GM21367 (cell line): ENCODE results near the gene ANTXRL.
"Not testable (repeated sequence)": the region's sequence is repeated elsewhere in the genome, so short reads cannot be mapped to it uniquely, and the experiment has no call there.

ENCODE experiments used
- ATAC-seq: cut with Tn5 transposase; IDR thresholded peaks from one replicate; pipeline ENCODE4 v1.9.1; 2021; ENCODE audit not compliant: unreplicated experiment

The ANTXRL gene

DNA sequence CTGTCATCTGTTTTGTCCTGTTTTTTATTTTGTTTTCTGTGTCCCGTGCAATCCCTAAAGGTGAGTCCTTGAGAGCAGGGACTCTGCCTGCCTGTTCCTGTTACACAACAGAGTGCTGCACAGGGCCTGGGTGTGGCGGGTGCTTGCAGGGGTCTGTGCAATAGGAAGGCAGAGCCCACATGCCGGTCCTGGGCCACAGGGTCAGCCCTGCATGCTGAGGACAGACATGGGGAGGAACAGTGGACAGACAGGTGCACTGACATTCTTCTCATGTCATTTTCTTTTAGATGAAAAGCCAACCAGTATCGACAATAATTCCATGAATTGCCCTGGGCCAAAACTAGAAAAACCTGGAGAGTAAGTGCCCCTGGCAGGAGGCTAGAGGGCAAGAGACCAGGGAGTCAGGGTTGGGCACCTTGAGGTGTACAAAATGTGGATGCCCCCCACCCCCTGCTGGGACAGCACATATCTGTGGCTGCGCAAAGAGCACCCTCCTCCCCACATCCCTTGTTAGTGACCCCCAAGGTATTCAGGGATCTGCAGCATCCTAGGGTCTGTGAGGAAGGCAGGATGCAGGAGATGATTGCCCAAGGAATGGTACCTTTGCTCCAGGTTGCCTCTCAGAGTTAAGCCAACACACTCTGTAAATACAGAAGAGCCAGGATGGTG, 19.9 kb downstream of the ANTXRL start:
- no peak for ATAC-seq

GRCh38 chr10:46307281-46308112, 20.7 kb downstream of the ANTXRL start:
- ATAC-seq, result no peak

GRCh38 chr10:46308113-46308415, 21.3 kb downstream of the ANTXRL start:
- no peak for ATAC-seq

GRCh38 chr10:46308666-46309450, 22.1 kb downstream of the ANTXRL start:
- ATAC-seq, result no peak

GRCh38 chr10:46309511-46310142, 22.8 kb downstream of the ANTXRL start:
- ATAC-seq, result no peak

- no peak for ATAC-seq
Measured at GRCh38 chr10:46310143-46310514, 23.3 kb downstream of the ANTXRL start.

- ATAC-seq, result no peak
Measured at GRCh38 chr10:46310851-46311250, 24.1 kb downstream of the ANTXRL start.

DNA sequence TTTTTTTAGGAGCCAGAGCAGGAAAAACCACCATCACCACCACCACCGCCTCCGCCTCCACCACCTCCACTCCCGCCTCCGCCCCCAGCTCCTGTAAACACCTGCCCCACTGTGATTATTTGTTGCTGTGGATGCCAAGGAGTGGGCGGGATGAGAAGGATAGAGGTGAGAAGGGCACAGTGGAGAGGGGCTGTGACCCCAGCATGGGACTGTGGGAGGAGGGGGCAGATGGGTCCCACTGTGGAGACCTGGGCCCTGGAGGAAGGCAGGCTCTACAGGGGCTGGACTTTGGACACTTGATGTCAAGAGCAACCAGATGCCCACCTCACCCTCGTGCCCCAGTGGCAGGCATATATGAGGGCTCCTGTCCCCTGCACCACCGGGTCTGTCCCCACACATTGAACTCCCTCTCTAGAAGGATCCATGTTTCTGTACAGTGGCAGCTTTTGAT, 24.7 kb downstream of the ANTXRL start:
- no peak for ATAC-seq

DNA sequence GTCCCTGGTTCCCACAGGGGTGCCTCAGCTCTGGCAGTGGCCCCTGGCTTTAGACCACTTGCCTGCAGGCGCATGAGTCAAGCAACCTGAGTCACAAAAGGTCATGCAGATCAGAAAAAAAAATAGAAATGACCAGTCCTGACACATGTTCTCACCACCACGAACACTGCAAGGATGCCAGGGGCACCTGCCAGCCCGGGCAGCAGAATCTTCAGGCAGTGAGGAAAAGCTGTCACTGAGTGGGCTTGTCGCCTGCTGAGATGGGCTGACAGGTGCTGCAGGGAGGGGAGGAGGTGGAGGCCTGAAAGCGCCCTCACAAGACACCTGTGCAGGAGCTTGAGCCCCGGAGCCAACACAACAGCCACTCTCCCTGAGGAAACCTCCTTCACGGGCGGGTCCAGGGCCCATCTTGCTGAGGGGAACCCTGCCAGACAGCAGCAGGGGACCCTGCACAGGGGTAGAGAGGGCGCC, 25.2 kb downstream of the ANTXRL start:
- ATAC-seq, result not testable (repeated sequence)

- no peak for ATAC-seq
Measured at GRCh38 chr10:46312953-46313352, 26.2 kb downstream of the ANTXRL start.

DNA sequence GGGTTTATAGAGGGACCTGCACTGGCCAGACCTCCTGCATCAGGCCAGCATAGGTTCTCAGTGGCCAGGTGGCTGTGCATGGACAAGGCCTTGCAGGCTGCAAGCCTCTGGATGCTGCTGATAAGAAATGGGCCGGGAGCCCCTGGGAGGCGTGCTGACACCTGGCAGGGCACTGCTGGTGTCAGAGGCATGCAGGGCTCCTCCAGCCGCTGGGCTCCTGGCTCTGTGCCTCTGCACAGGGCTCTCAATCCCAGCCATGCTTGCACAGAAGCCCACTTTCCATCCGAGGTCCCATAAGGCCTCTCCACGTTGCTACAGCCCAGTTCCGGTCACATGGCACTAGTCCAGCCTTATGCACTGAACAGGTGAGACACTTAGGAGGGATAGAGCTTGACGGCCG, 27.3 kb downstream of the ANTXRL start:
- no peak for ATAC-seq

DNA sequence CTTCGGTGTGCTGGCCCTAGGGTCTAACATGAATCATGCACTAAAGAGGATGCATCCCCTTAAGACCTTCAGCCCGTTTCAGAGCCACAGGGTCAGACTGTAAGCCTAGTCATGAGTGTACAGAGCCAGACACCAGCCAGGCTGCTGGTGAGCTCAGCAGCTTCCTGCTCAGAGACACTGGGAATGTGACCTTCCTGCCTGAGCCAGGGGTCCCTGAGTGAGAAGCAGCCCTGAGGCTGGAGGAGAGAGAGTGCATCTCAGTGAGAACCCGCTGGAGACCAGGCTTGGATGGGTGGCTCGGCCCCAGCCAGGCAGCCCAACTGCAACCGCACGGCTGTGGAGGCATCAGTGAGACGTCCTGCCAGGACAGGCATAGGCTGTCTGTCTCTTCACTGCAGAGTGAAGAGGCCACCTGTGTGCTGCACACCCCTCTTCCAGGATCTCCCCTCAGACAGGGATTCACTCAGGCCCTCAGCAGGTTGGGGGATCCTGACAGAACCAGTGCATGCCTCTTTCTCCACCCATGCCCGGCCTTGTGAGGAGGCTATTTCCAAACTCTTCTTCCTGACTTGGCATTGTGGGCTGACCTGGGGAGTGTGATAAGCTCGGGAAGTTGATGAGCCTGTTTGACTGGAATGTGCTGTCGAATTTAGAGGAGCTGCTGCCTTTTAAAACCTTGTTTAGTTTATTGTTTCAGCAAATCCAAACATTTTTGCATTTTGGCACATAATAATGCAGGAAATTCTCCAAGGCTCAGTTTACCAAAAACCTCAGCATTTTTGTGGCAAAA, 28.5 kb downstream of the ANTXRL start:
- not testable (repeated sequence) for ATAC-seq

DNA sequence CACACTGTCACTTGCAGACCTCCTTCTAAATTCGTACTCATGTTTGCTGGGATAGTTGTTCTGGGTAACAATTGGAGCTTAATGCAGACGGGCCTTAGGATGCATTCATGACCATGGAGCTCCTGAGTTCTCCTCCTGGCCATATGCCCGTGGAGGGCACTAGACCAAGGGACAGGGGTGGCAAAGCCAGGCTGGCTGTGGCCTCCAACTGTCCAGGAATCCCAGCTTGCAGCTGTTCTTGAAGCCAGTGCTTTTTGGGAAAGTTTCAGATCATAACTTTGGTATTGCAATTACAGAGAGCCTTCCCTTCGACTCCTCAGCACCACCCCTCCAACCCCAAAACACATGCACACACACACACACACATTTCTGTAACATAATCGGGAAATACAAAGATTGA, 30.6 kb downstream of the ANTXRL start:
- no peak for ATAC-seq

DNA sequence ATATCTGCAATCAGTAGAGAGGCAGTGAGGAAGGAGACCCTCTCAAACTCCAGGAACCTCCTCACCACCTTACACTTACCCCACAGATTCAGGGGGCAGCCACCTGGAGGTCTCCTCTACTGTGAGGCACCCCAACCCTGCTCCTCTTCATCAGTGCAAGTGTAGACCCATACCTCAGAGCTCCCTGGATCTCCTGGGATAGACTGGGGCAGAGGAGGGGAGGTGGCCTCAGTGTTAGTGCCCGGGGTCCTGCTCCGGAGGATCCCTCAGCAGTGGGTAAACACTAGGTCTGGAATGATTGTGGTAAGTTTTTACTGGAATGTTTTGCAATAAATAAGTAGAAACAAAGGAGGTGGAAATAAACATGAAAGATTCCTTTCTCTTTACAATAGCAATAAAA, 31.1 kb downstream of the ANTXRL start:
- ATAC-seq, result no peak

DNA sequence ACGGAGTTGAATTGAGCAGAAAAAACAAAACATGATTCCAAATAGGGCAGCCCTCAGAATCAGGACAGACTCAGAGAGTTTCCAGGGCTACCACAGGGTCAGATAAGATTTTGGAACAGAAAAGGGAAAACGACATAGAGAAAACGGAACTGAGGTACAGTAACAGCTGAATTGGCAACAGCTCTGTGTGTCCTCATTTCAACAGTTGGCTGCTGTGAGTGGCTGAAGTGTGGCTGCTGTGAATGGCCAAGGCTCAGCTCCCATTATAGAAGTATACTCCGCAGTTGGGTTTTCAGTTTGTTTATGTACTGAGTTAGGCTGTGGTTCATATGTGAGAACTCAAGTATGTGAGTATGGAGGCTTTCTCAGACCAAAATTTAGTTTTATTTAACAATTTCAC, 32.0 kb downstream of the ANTXRL start:
- no peak for ATAC-seq

- ATAC-seq, result no peak
Measured at GRCh38 chr10:46319389-46319788, 32.6 kb downstream of the ANTXRL start.

DNA sequence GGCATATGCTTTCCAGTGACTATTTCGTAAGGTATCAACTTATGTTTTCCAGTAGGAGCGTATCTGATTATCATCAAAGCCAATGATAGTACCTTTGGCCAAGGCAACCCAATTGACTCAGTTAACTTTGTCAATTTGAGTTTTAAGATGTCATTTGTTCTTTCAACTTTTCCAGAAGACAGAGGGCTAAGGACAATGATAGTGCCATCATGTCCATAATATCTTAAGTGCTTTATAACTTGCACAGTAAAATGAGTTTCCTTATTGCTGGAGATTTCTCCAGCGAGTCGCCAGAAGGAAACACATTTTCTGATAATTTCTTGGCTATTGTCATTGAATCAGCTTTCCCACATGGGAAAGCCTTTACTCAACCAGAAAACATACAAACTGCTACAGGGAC, 35.0 kb downstream of the ANTXRL start:
- no peak for ATAC-seq

GRCh38 chr10:46323176-46323575, 36.4 kb downstream of the ANTXRL start:
- no peak for ATAC-seq

GRCh38 chr10:46325021-46325420, 38.2 kb downstream of the ANTXRL start:
- ATAC-seq, result no peak

DNA sequence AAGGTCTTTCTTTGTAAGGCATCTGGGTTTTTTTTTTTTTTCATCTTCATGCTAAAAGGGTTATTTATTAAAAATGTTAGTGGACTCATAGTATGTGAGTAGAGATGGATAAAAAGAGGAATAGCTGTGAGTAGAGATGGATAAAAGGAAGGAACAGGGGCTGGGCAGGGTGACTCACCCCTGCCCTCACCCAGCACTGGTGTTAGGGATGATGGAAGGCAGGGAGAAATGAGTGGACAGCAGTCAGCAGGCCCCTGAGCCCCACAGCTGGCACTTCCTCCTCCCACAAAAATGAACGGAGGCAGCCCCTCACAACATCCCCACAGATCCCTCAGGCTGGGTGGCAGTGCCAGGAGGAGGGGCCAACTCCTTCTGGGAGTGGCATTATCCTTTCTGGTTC, 39.3 kb downstream of the ANTXRL start:
- ATAC-seq, result no peak

DNA sequence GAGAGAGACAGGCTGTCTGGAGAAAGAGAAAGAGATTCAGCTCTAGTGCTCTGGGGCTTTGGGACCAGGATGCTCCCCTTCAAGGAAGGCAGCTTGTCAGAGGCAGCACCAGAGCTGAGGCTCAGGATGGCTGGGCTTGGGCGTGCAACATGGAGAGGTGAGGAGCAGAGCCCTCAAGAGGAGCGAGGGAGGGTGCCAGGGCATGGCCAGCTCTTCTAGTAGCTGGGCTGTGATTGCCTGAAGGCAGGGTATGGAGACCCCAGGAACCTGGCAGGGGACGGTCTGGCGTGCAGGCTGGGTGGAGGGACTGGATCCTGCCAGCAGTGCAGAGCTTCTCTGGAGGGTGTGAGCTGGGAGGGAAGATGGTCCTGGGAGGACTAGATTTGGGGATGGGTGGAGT, 40.2 kb downstream of the ANTXRL start:
- no peak for ATAC-seq
